ENCODE results near the gene OR9Q2. TPM values are rescaled to one million over a fixed set of nuclear protein-coding genes. Genes with fewer than 3 reads are reported as not detected.

Gene OR9Q2
- total RNA-seq, 1 experiment from 2014 or later, result not detected

Other genes with a start within 250 kb of the OR9Q2 start
- not detected in 2 replicates for gene OR9Q1, start 165.2 kb upstream of the OR9Q2 start, total RNA-seq (2014; rRNA removed; shearing (Covaris generic))
- not detected in 2 replicates for gene OR6Q1, start 158.1 kb upstream of the OR9Q2 start, total RNA-seq (2014; rRNA removed; shearing (Covaris generic))
- gene OR9I1, start 63.5 kb upstream of the OR9Q2 start, total RNA-seq (2014; rRNA removed; shearing (Covaris generic)), result not detected in 2 replicates
- gene OR1S2, start 15.1 kb downstream of the OR9Q2 start, total RNA-seq (2014; rRNA removed; shearing (Covaris generic)), result not detected in 2 replicates
- not detected in 2 replicates for gene OR1S1, start 23.6 kb downstream of the OR9Q2 start, total RNA-seq (2014; rRNA removed; shearing (Covaris generic))
- gene OR10Q1, start 39.8 kb downstream of the OR9Q2 start, total RNA-seq (2014; rRNA removed; shearing (Covaris generic)), result not detected in 2 replicates
- gene OR10W1, start 79.2 kb downstream of the OR9Q2 start, total RNA-seq (2014; rRNA removed; shearing (Covaris generic)), result not detected in 2 replicates
- gene OR5B17, start 170.0 kb downstream of the OR9Q2 start, total RNA-seq (2014; rRNA removed; shearing (Covaris generic)), result not detected in 2 replicates
- gene OR5B3, start 217.8 kb downstream of the OR9Q2 start, total RNA-seq (2014; rRNA removed; shearing (Covaris generic)), result not detected in 2 replicates
- not detected in 2 replicates for gene OR5B2, start 239.1 kb downstream of the OR9Q2 start, total RNA-seq (2014; rRNA removed; shearing (Covaris generic))

Data from HT-29 (cell line).